GM18870 (cell line): ENCODE results near the gene CAMK1D.
A peak's percentile ranks its signal among the peaks of the same experiment; 100 is the strongest.

ENCODE experiments used
- ATAC-seq: cut with Tn5 transposase; IDR thresholded peaks from one replicate; pipeline ENCODE4 v1.9.1; 2021; ENCODE audit warnings: moderate library complexity; ENCODE audit not compliant: unreplicated experiment

Gene CAMK1D

DNA sequence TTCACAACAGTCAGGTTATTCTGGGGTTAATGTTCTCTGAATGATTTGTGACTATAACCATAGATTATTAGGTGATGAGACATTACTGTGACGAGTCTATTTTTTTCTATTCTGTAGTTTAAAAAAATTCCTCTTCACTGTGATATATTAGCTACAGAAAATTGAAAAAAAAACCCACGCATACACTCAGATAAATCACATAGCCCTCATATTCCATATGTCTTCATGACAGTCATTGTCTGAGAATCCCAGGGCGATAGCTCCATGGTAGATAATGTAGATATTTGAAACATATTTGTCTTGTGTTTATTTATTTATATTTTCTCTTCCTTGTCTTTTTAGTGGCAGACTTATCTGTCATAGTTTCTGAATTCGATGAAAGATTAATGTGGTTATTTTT, 110.0 kb downstream of the CAMK1D start:
- ATAC-seq: no peak

GRCh38 chr10:12459762-12460161, 110.4 kb downstream of the CAMK1D start:
- no peak for ATAC-seq

- ATAC-seq: no peak
Measured at GRCh38 chr10:12463459-12463838, 114.1 kb downstream of the CAMK1D start.

GRCh38 chr10:12465385-12466136, 116.2 kb downstream of the CAMK1D start:
- ATAC-seq: no peak

DNA sequence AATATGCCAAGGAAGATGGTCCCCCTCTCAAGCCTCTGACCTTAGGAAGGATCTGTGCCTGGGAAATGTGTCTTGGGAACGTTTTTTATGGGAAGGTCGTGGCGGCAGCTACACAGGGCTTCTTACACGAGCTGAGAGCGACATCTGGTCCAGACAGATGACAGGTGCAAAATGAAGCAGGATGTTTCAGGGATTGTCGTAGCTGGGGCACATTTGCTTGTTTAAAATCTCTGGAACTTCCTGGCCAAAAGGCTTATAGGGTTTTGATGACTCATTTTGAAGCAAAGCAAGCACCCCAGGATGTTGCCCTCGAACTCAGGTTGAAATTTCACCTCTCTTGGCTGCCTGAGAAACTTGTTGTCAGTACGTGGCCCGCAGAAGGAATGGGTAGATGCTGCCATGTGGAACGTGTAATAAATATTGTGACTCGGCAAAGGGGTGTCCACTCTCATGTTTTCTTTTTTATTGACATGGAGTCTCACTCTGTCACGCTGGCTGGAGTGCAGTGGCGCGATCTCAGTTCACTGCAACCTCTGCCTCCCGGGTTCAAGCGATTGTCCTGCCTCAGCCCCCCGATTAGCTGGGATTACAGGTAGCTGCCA, 117.5 kb downstream of the CAMK1D start:
- no peak for ATAC-seq

DNA sequence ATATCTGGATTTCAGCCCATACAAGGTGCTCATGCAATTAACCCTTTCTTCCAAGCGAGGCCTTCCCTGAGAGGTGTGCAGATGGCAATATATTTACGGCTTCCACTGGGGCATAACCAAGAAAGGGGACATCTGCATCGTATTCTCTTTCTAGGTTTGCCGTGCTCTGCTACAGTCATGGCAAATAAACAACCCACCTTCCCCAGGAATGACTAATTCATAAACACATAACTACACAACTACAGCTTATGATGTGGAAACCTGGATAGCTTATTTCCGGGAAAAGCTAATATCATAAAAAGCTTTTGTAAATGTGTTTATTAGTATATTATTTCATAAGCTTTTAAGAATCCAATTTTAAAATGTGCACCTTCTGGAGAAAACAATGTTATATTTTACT, 120.0 kb downstream of the CAMK1D start:
- ATAC-seq: no peak

- no peak for ATAC-seq
Measured at GRCh38 chr10:12470719-12471118, 121.4 kb downstream of the CAMK1D start.

DNA sequence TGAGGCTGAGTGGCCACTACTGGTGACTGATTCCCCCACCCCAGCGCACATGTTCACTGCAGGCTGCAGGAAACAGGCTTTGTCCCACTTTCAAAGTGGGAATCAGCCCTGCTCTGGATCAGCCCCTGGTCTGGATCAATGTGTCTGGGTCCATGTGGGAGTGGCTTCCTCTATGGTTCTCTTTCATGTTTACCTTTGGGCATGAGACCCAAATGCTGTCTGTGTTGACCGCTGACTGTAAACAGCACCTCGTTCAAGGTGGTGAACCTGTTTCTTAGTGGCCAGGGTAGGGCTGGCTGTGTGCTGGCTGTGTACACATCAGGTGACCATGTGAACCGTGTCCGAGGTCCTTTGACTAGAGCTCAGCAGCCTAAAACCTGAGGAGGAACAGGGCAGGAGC, 121.8 kb downstream of the CAMK1D start:
- no peak for ATAC-seq

DNA sequence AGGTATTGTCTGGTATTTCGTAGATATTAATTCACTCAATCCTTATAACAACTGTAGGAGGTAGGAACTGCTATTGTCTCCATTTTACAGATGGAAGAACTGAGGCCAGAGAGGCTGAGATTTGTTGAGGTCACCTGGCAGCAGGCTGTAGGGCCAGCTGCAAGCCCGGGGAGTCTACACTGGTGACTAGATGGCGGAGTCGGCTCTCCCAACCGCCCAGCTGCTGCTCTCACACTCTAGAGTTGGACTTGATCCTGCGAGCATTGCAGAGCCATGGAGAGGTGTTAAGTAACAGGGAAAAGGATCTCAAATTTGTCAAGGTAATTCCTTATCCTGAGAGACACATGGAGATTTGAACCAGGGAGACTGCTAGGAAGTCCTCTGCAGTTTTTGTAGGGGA, 124.1 kb downstream of the CAMK1D start:
- no peak for ATAC-seq

- ATAC-seq: no peak
Measured at GRCh38 chr10:12474727-12475412, 125.5 kb downstream of the CAMK1D start.

- ATAC-seq: no peak
Measured at GRCh38 chr10:12476656-12477055, 127.3 kb downstream of the CAMK1D start.

DNA sequence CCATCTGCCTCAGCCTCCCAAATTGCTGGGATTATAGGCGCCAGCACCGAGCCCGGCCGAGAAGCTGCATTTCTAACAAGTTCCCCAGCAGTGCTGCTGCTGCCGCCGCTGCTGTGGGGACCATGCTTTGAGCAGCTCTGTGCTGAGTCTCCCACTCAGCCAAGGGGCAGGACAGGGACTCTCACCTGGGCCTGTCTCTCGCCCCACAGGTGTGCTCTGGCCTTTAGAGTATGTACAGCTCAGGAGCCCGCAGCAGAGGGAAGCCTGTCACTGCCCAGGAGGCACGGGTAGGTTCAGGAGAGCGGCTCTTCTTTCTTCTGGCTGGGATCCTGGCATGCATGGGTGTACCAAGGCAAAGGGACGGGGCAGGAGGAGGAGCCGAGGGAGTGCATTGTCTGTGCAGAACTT, 130.1 kb downstream of the CAMK1D start:
- no peak for ATAC-seq

DNA sequence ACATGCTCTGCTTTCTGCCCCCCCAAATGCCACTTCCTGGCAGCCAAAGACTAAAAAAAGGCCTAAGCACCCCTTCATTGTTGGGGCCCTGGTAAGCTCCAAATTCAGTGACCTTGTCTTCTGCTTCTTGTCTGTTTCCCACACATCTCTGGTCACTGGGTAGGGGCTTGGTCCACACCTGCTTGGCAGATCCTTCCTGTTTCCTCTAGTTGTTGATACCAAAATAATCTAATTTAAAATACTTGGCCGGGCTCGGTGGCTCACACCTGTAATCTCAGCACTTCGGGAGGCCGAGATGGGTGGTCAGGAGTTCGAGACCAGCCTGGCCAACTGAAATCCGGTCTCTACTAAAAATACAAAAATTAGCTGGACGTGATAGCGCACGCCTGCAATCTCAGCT, 130.6 kb downstream of the CAMK1D start:
- ATAC-seq: no peak

DNA sequence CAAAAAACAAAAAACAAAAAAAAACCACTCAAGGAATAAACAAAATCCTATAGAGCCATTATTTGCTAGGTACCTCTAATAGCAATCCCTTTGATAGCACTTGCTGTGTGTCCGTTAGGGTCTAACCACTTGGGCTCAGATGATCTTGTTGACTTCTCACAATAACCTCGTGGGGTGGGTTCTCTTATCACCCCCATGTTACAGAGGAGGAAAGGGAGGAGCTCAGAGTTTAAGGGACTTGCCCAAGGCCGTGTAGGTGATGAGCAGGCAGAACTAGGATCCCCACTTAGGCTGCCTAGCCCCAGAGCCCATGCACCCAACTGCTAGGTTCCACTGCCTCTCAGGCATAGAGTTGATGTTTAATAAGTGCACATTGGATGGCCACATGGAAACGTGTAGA, 131.1 kb downstream of the CAMK1D start:
- ATAC-seq: no peak

GRCh38 chr10:12481924-12482323, 132.6 kb downstream of the CAMK1D start:
- ATAC-seq: no peak

DNA sequence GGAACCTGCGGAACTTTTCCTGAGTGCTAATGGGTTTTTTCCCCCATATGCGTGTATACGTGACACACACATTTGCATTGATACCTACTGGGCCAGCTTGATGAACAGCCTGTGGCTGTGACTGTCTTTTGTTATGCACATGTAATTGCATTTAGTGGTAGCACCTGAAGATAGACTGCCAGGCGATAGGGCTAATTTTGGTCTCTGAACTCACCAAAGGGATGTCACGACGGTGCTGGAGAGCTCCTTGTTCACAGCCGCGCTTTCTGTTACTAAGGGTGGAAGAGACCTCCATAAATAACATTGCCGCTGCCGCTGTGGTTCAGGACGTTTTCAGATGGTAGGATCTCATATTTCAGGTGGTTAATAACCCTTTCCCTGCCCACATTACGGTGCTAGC, 133.2 kb downstream of the CAMK1D start:
- peak; percentile 31 for ATAC-seq

DNA sequence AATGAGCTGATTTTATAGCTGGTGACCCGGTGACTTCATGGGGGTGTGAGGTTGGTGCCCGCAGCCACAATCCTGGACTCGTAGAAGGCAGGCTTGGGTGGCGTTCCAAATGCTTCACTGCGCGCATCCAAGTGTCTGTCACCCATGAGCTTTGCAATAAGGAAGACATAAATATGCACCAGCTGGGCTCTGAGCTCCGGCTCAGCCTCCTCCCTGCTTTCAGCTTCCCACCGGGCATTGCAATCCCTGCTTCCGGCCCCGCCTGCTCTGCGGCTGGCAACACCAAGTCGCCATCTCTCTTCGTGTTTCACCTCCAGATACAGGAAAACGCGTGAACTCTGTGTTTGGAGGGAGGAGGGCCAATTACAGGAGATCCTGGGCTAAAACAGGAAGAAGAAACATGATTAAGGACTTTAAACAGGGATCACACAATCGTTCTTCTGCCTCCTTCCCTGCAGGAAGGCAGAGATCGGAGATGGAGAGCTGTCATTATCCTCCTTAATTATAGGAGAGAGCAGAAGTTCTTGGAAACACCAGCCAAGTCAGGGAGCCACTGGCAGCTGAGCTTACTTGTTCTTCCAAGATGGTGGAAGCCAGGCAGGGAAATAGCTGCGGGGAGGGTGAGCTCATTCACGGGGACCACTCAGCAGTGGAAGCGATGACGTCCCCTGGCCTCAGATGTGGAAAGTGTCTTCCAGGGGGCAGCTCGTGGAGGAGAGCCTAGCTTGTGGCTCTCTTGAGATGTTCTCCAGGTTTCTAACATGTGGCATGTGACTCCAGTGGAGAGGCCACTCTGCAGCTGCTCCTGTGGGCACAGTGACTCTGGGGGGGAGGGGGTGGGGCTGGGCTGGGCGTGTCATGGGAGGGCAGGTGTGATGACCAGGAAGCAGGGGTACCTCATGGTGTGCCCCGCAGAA, 134.9 kb downstream of the CAMK1D start:
- no peak for ATAC-seq

GRCh38 chr10:12484941-12485805, 135.8 kb downstream of the CAMK1D start:
- peak; percentile 79 for ATAC-seq

GRCh38 chr10:12487366-12487765, 138.0 kb downstream of the CAMK1D start:
- no peak for ATAC-seq

GRCh38 chr10:12488626-12489025, 139.3 kb downstream of the CAMK1D start:
- no peak for ATAC-seq
